Hepatocyte (in vitro differentiated cells): Measurements from ENCODE around the gene SERINC4. TPM values are rescaled to one million over a fixed set of nuclear protein-coding genes. Genes with fewer than 3 reads are reported as not detected.
"Not testable (repeated sequence)": the region's sequence is repeated elsewhere in the genome, so short reads cannot be mapped to it uniquely, and the experiment has no call there.

Source experiments
- DNase-seq: peaks from one replicate; pipeline ENCODE4 v3.0.0-alpha.2; 2016; ENCODE audit warnings: low spot score
- H2AFZ ChIP-seq: fragments of 200-600 bp; sonication (generic); 2 replicates; pipeline ENCODE4 v1.6.0; 2016; ENCODE audit warnings: antibody characterized with exemption, mild to moderate bottlenecking
- H3K27ac ChIP-seq: fragments of 200-600 bp; sonication (generic); 2 replicates; pipeline ENCODE4 v1.5.1; 2016; ENCODE audit warnings: mild to moderate bottlenecking
- H3K27me3 ChIP-seq: fragments of 200-600 bp; sonication (generic); 2 replicates; pipeline ENCODE4 v1.6.1; 2016
- H3K36me3 ChIP-seq: fragments of 200-600 bp; sonication (generic); replicated peaks from 2 replicates; pipeline ENCODE4 v1.5.1; 2016; ENCODE audit warnings: low read depth; ENCODE audit not compliant: insufficient read depth
- H3K4me1 ChIP-seq: fragments of 200-600 bp; sonication (generic); 2 replicates; pipeline ENCODE4 v1.5.1; 2016; ENCODE audit warnings: mild to moderate bottlenecking, moderate library complexity; ENCODE audit not compliant: insufficient read depth
- H3K4me2 ChIP-seq: fragments of 200-600 bp; sonication (generic); 2 replicates; pipeline ENCODE4 v1.6.0; 2016
- H3K4me3 ChIP-seq: fragments of 200-600 bp; sonication (generic); 2 replicates; pipeline ENCODE4 v1.5.1; 2016; ENCODE audit warnings: mild to moderate bottlenecking
- H3K79me2 ChIP-seq: fragments of 200-600 bp; sonication (generic); 2 replicates; pipeline ENCODE4 v1.6.0; 2017; ENCODE audit warnings: mild to moderate bottlenecking
- H3K9me2 ChIP-seq: fragments of 200-600 bp; sonication (generic); replicated peaks from 2 replicates; pipeline ENCODE4 v1.6.0; 2017; ENCODE audit warnings: mild to moderate bottlenecking; ENCODE audit not compliant: insufficient read depth
- H3K9me3 ChIP-seq: fragments of 200-600 bp; sonication (generic); 2 replicates; pipeline ENCODE4 v1.5.1; 2016; ENCODE audit warnings: low read depth, mild to moderate bottlenecking
- H4K20me1 ChIP-seq: fragments of 200-600 bp; sonication (generic); 2 replicates; pipeline ENCODE4 v1.6.0; 2016; ENCODE audit warnings: mild to moderate bottlenecking; ENCODE audit not compliant: insufficient read depth, poor library complexity, severe bottlenecking
- EZH2 ChIP-seq: fragments of 200-600 bp; sonication (generic); IDR thresholded peaks from 2 replicates; pipeline ENCODE4 v1.6.1; 2016; ENCODE audit warnings: antibody characterized with exemption, mild to moderate bottlenecking, borderline replicate concordance
- EZH2phosphoT487 ChIP-seq: fragments of 200-600 bp; sonication (generic); IDR thresholded peaks from one replicate; pipeline ENCODE4 v1.6.1; 2018; ENCODE audit warnings: antibody characterized with exemption, mild to moderate bottlenecking, low read depth, moderate library complexity; ENCODE audit not compliant: unreplicated experiment, severe bottlenecking
- WGBS: methylation state at CpG from one replicate; pipeline ENCODE4 v1.1.6; 2016; ENCODE audit warnings: low lambda C conversion rate; ENCODE audit errors: missing lambda C conversion rate; 5-methylcytosine and 5-hydroxymethylcytosine counted together
- polyA plus RNA-seq: library from polyadenylated mRNA; unstranded; fragments of >200 nt; fragmentation: Nextera tagmentation; extraction: Ambion mirVana; gene quantifications from 2 replicates; pipeline ENCODE4 v1.2.1, GENCODE V29; 2016
- total RNA-seq: library from RNA; depleted of rRNA; stranded (reverse); fragments of >200 nt; gene quantifications from 2 replicates; pipeline ENCODE4 v1.2.3, GENCODE V29; 2014
- TF ChIP-seq, protein P1 (sequence below): fragments of 200-600 bp; sonication (generic); IDR thresholded peaks from 2 replicates; pipeline ENCODE4 v1.5.1; 2016; ENCODE audit warnings: antibody characterized with exemption, mild to moderate bottlenecking; ENCODE audit not compliant: poor library complexity

The SERINC4 gene
- total and polyA plus RNA-seq, 2 experiments from 2014 or later: 0.10 TPM; not detected in 1

DNA sequence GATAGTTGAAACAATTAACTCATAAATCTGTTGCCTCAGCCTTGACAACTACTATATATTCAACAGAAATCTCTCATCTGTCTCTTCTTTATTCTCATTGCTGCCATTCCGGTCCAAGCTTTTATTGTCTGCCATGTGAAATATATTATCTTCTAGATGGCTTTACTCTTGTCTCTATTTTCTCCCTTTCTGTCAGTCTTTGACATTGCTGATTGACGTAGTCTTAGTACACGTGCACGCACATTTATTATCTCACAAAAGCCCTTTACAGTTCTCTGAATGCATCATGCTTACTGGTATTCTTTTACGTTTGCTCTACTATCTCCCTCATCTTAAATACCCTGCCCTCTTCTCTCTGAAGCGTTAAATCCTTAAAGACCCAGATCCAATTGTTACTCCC lies 48.1 kb downstream of the SERINC4 start:
- Histone ChIP-seq H3K79me2 (peaks cover 100% of the 10 kb centered on the region), H3K27ac (no peak overlapping the region), H4K20me1 (peaks cover 94% of the 10 kb centered on the region), H2AFZ (no peak overlapping the region), H3K9me2 (no peaks in the 10 kb centered on the region), H3K9me3 (no peaks in the 10 kb centered on the region), H3K27me3 (no peaks in the 10 kb centered on the region), H3K4me3 (no peak overlapping the region), H3K36me3 (no peaks in the 10 kb centered on the region), H3K4me2 (peak overlapping the region; percentile 19), H3K4me1 (peaks cover 30% of the 10 kb centered on the region)
- 78% methylated on average over 6 of the region's 6 CpGs for WGBS
- DNase-seq: no peak
- no peak for TF ChIP-seq EZH2phosphoT487
- no peak for TF ChIP-seq EZH2
- TF ChIP-seq, protein P1, sequence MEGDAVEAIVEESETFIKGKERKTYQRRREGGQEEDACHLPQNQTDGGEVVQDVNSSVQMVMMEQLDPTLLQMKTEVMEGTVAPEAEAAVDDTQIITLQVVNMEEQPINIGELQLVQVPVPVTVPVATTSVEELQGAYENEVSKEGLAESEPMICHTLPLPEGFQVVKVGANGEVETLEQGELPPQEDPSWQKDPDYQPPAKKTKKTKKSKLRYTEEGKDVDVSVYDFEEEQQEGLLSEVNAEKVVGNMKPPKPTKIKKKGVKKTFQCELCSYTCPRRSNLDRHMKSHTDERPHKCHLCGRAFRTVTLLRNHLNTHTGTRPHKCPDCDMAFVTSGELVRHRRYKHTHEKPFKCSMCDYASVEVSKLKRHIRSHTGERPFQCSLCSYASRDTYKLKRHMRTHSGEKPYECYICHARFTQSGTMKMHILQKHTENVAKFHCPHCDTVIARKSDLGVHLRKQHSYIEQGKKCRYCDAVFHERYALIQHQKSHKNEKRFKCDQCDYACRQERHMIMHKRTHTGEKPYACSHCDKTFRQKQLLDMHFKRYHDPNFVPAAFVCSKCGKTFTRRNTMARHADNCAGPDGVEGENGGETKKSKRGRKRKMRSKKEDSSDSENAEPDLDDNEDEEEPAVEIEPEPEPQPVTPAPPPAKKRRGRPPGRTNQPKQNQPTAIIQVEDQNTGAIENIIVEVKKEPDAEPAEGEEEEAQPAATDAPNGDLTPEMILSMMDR: no peak

DNA sequence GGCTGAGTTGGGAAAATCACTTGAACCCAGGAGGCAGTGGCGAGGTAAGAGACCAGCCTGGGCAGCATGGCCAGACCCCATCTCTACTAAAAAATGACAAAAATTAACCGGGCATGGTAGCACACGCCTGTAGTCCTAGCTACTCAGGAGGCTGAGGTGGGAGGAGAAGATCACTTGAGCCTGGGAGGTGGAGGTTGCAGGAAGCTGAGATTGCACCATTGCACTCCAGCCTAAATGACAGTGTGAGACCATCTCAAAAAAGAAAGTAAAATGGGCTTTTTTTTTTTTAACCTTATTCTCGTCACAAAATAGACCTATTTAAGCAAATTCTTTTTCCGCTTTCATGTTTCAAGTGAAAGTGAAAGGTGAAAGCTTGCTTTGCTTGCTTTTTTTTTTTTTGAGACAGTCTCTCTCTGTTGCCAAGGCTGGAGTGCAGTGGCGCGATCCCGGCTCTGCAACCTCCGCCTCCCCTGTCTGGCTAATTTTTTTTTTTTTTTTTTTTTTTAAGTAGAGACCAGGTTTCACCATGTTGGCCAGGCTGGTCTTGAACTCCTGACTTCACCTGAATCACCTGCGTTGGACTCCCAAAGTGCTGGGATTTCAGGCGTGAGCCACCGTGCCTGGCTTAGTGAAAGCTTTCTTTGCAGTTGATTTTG lies 50.2 kb downstream of the SERINC4 start:
- Histone ChIP-seq H3K79me2 (peaks cover 89% of the 10 kb centered on the region), H3K9me2 (no peaks in the 10 kb centered on the region), H2AFZ (no peak overlapping the region), H3K4me2 (peak overlapping the region; percentile 80), H3K27me3 (no peaks in the 10 kb centered on the region), H3K4me1 (peaks cover 34% of the 10 kb centered on the region), H3K36me3 (no peaks in the 10 kb centered on the region), H3K27ac (no peak overlapping the region), H4K20me1 (peaks cover 77% of the 10 kb centered on the region), H3K9me3 (no peaks in the 10 kb centered on the region), H3K4me3 (no peak overlapping the region)
- TF ChIP-seq EZH2phosphoT487 (no peak), EZH2 (no peak)
- TF ChIP-seq, protein P1: no peak
- WGBS: 91% methylated on average over 12 of the region's 12 CpGs
- DNase-seq: no peak

GRCh38 chr15:43748376-43748775 lies 51.6 kb downstream of the SERINC4 start:
- H3K4me3 ChIP-seq: peak overlapping the region; percentile 1
- peaks cover 34% of the 10 kb centered on the region for H3K4me1 ChIP-seq
- H2AFZ ChIP-seq: no peak overlapping the region
- peaks cover 62% of the 10 kb centered on the region for H4K20me1 ChIP-seq
- H3K4me2 ChIP-seq: peak overlapping the region; percentile 80
- no peaks in the 10 kb centered on the region for H3K9me2 ChIP-seq
- H3K9me3 ChIP-seq: no peaks in the 10 kb centered on the region
- peaks cover 74% of the 10 kb centered on the region for H3K79me2 ChIP-seq
- H3K27me3 ChIP-seq: no peaks in the 10 kb centered on the region
- TF ChIP-seq, protein P1: no peak
- TF ChIP-seq EZH2 (no peak), EZH2phosphoT487 (no peak)
- no peak for DNase-seq
- no peaks in the 10 kb centered on the region for H3K36me3 ChIP-seq
- WGBS: 80% methylated on average over 3 of the region's 3 CpGs
- no peak overlapping the region for H3K27ac ChIP-seq

GRCh38 chr15:43746903-43747309 lies 53.1 kb downstream of the SERINC4 start:
- not testable (repeated sequence) for DNase-seq, H3K36me3 ChIP-seq, H3K9me3 ChIP-seq, H3K9me2 ChIP-seq, H3K27me3 ChIP-seq
- Histone ChIP-seq H4K20me1 (peaks cover 48% of the 10 kb centered on the region), H3K79me2 (peaks cover 60% of the 10 kb centered on the region), H3K4me3 (peak overlapping the region; percentile 61), H2AFZ (peak overlapping the region; percentile 79), H3K4me1 (peaks cover 34% of the 10 kb centered on the region), H3K4me2 (peak overlapping the region; percentile 80), H3K27ac (peak overlapping the region; percentile 100)
- WGBS: 0% methylated on average over 12 of the region's 12 CpGs
